ENCODE results near the gene C17orf113.
A peak's percentile ranks its signal among the peaks of the same experiment; 100 is the strongest.

Gene C17orf113

DNA sequence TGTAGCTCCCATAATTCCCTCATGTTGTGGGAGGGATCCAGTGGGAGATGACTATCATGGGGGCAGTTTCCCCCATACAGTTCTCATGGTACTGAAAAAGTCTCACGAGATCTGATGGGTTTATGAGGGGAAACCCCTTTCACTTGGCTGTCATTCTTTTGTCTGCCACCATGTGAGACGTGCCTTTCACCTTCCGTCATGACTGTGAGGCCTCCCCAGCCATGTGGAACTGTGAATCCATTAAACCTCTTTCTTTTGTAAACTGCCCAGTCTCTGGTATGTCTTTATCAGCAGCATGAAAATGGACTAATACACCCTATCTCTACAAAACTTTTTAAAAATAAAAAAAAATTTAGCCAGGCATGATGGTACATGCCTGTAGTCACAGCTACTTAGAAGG is 6.2 kb upstream of the C17orf113 start:
- H3K4me1 Mint-ChIP-seq: no peaks in the 10 kb centered on the region
- H3K9me3 Mint-ChIP-seq: no peaks in the 10 kb centered on the region
- ATAC-seq (no peak), DNase-seq (ENCODE audit: low spot score in 2 of 2) (no peak)
- H3K36me3 Mint-ChIP-seq: no peaks in the 10 kb centered on the region
- no peak overlapping the region for H3K27ac Mint-ChIP-seq
- no peak overlapping the region for H3K4me3 Mint-ChIP-seq

GRCh38 chr17:42055496-42055895 is 5.1 kb upstream of the C17orf113 start:
- DNase-seq (ENCODE audit: low spot score in 2 of 2) (no peak), ATAC-seq (no peak)
- Mint-ChIP-seq H3K4me3 (no peak overlapping the region), H3K36me3 (no peaks in the 10 kb centered on the region), H3K27ac (no peak overlapping the region), H3K9me3 (no peaks in the 10 kb centered on the region), H3K4me1 (peaks cover 7% of the 10 kb centered on the region)

DNA sequence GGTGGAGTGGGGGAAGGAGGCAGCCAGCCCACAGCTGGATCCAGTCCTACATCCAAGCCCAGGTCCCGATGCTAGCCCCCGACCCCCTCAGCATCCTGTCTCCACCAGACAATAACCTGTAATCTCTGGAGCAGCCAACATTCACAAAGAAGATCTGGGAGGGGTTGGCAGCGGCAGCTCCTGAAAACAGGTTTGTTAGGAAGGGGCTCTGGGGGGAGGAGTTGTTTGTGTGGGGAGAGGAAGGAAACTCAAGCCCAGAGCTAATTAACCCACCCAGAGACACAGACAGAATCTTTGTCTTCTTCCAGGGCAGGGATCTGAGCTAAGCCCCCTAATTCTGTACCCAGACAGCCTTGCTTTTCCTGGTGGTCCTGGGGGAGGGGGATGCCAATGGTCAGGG is 4.6 kb upstream of the C17orf113 start:
- Mint-ChIP-seq H3K27ac (no peak overlapping the region), H3K4me1 (peaks cover 7% of the 10 kb centered on the region), H3K36me3 (no peaks in the 10 kb centered on the region), H3K4me3 (no peak overlapping the region), H3K9me3 (no peaks in the 10 kb centered on the region)
- DNase-seq (ENCODE audit: low spot score in 2 of 2) (no peak), ATAC-seq (no peak)

DNA sequence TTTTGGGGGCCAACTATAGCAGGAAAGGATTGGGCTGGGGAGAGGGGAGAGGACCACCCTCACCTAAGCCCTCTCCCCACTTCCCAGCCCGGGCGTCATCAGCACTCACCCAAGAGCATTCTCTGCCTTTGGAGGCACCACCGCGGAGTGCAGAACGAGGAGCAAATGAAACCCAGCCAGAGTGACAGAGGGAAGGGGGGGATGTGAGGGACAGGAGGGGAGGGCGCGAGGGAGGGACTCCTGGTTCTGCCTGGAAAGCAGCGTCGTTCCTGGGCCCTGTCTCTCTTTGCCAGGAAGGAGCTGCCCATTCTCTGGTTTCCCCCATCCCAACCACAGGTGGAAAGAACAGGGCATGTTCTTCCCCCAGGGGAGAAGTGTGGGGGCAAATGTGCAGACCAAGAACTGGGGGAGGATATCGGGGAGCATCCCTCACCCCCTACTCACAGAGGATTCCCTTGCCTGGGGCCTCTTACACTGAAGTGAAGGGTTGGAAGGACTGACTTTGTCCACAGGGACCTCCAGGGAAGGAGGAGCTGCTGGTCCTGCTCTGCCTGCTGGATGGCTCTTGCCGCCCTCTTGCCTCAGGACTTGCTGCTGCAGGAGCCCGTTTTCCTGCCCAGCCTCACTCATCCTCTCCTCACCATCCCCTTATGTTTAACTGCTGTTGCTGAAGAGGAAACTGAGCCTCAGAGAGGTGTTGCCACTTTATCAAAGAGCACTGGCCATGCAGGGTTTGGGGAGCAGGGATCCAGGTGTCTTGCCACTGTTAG is 3.5 kb upstream of the C17orf113 start:
- no peak overlapping the region for H3K27ac Mint-ChIP-seq
- no peak for ATAC-seq
- DNase-seq (ENCODE audit: low spot score in 2 of 2): no peak
- no peaks in the 10 kb centered on the region for H3K36me3 Mint-ChIP-seq
- no peak overlapping the region for H3K4me3 Mint-ChIP-seq
- H3K4me1 Mint-ChIP-seq: peaks cover 7% of the 10 kb centered on the region
- no peaks in the 10 kb centered on the region for H3K9me3 Mint-ChIP-seq

DNA sequence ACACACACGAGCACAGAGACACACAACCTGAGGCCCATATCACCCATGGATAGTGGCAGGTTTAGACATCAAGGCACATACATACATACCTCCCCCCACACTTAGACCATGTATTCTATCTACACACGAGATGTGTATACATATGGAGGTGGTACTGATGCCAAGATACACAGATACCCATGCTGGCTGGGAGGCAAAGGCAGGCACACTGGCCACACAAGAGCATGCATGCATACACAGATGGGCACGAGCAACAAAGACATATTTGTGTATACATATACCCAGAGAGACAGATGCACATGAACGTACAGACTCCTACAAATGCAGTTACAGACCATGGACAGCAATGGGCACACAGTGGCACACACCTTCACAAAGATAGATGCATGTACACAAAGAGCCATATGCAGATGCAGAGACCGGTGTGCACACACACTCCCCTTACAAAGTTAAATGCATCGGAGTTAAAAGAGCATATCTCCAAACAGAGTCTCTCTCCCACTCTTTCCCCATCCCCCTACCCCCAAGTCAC is 2.0 kb upstream of the C17orf113 start:
- ATAC-seq: no peak
- H3K27ac Mint-ChIP-seq: no peak overlapping the region
- H3K4me3 Mint-ChIP-seq: no peak overlapping the region
- no peak for DNase-seq (ENCODE audit: low spot score in 2 of 2)
- no peaks in the 10 kb centered on the region for H3K36me3 Mint-ChIP-seq
- no peaks in the 10 kb centered on the region for H3K9me3 Mint-ChIP-seq
- H3K4me1 Mint-ChIP-seq: peaks cover 7% of the 10 kb centered on the region

DNA sequence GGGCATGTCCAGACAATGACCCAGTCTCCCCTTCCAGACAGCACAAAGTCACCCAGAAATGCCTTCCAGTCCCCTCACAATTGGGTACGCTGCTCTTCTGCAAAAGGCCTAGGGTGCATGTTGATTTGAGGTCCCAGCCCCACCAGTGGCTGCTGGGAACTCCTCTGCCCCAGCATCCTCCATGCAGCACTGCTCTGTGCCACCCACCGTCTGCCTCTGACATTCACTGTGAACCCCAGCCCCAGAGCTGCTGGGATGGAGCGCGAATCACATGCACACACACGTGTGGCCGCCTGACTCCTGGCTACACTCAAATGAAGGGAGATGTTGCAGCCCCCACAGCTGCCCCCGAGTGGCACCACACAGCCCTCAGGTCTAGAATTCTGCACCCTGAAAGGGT is 1.2 kb upstream of the C17orf113 start:
- Mint-ChIP-seq H3K9me3 (no peaks in the 10 kb centered on the region), H3K4me3 (peak overlapping the region; percentile 64), H3K4me1 (peaks cover 7% of the 10 kb centered on the region), H3K36me3 (no peaks in the 10 kb centered on the region), H3K27ac (no peak overlapping the region)
- no peak for ATAC-seq
- DNase-seq (ENCODE audit: low spot score in 2 of 2): no peak

GRCh38 chr17:42051013-42051400 is 606 bp upstream of the C17orf113 start:
- Mint-ChIP-seq H3K36me3 (no peaks in the 10 kb centered on the region), H3K9me3 (no peaks in the 10 kb centered on the region), H3K27ac (no peak overlapping the region), H3K4me1 (peaks cover 7% of the 10 kb centered on the region), H3K4me3 (peak overlapping the region; percentile 64)
- ATAC-seq (no peak), DNase-seq (ENCODE audit: low spot score in 2 of 2) (no peak)

DNA sequence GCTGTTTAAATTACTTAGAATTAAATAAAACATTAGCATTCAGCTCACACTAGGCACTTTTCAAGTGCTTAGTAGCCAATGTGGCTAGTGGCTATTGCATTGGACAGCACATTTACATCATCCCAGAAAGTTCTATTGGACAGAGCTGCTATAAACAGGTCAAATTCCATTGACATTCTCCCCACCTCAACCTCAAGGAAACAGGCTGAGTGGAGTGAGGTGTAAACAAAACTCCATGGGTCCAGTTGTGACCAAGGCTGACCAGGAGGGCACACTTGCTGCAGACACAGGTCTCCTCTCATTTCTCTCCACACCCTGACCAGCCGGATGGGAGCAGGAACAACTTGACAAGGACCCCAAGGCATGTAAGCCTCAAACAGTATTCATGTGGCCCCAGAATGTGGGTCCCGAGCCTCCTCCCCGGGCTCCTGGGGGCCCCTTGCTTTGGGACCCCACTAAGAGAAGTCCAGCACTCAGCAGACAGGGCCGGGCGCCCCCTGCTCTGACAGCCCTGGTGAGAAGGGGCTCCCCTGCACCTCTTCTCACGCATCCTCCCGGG is 488 bp downstream of the C17orf113 start:
- Mint-ChIP-seq H3K4me3 (peak overlapping the region; percentile 64), H3K4me1 (peaks cover 7% of the 10 kb centered on the region), H3K27ac (no peak overlapping the region), H3K9me3 (no peaks in the 10 kb centered on the region), H3K36me3 (no peaks in the 10 kb centered on the region)
- DNase-seq (ENCODE audit: low spot score in 2 of 2) (no peak), ATAC-seq (no peak)

DNA sequence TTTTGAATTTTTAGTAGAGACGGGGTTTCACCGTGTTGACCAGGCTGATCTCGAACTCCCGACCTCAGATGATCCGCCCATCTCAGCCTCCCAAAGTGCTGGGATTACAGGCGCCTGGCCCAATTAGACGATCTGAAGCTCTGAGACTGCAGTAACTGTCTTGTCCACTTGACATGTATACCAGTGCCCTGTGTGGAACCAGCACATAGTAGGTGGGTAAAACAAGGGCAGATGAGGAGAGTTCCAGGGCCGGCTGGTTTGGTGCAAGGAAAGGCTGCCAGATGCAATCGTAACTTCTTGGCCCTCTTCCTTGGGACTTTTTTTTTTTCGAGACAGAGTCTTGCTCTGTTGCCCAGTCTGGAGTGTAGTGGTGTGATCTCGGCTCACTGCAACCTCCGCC is 3.1 kb downstream of the C17orf113 start:
- H3K9me3 Mint-ChIP-seq: no peaks in the 10 kb centered on the region
- ATAC-seq (no peak), DNase-seq (ENCODE audit: low spot score in 2 of 2) (no peak)
- H3K4me3 Mint-ChIP-seq: no peak overlapping the region
- H3K27ac Mint-ChIP-seq: no peak overlapping the region
- no peaks in the 10 kb centered on the region for H3K36me3 Mint-ChIP-seq
- peaks cover 7% of the 10 kb centered on the region for H3K4me1 Mint-ChIP-seq

DNA sequence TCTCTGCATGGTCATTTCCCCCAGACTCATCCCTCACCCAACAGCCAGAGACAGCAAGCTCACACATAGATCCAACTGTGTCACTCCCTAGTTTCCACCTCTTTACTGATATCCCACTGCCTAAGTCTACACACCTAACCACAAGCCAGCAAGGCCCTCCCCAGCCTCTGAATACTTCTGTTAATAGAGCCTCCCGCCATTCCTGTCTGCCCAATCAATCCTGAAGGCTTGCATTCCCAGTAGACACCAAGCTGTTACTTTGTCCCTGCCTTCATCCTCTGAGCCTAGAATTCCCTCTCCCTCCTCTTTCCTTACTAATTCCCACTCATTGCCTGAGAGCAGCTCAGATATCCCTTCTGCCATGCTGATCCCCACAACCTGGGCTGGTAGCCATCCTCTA is 4.7 kb downstream of the C17orf113 start:
- H3K27ac Mint-ChIP-seq: no peak overlapping the region

DNA sequence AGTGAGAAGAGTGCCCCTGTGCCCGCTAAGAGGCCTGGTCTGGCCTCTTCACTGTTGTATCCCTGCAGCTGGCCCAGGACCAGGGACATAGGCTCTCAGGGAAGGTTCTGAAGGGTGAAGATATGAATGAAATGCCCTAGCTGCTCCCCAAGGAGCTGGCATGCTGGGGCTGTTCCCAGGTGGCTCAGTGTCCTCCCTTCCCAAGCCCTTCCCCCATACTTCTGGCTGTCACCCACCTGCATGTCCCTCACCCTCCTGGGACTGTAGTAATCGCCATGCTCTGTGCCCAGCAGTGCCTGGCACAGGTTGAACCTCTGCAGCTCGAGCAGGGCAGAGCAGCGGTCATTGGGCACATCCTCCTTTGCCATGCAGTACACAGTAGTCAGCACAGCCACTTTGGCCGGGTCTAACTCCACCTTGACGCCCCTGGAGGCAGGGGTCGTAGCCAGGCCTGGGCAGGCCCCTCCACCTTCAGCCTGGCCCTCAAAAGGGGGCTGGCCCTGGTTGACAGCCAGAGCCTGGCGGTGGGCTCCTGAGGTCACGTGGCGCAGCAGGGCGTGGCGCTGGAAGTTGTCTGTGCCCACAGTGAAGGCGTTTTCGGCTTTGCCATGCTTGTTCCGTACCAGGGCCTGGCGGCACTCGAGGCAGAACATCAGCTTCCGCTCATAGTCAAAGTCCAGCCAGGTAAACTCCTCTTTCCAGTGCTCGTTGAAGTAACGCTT is 7.6 kb downstream of the C17orf113 start:
- H3K4me3 Mint-ChIP-seq: no peak overlapping the region
- no peaks in the 10 kb centered on the region for H3K36me3 Mint-ChIP-seq
- H3K27ac Mint-ChIP-seq: no peak overlapping the region
- no peaks in the 10 kb centered on the region for H3K4me1 Mint-ChIP-seq
- ATAC-seq (no peak), DNase-seq (ENCODE audit: low spot score in 2 of 2) (no peak)
- no peaks in the 10 kb centered on the region for H3K9me3 Mint-ChIP-seq

More for the DNA sequence above, 4.7 kb downstream of the C17orf113 start:
- ATAC-seq (no peak), DNase-seq (ENCODE audit: low spot score in 2 of 2) (no peak)
- no peaks in the 10 kb centered on the region for H3K9me3 Mint-ChIP-seq
- peaks cover 3% of the 10 kb centered on the region for H3K4me1 Mint-ChIP-seq
- no peak overlapping the region for H3K4me3 Mint-ChIP-seq
- H3K36me3 Mint-ChIP-seq: no peaks in the 10 kb centered on the region

DNA sequence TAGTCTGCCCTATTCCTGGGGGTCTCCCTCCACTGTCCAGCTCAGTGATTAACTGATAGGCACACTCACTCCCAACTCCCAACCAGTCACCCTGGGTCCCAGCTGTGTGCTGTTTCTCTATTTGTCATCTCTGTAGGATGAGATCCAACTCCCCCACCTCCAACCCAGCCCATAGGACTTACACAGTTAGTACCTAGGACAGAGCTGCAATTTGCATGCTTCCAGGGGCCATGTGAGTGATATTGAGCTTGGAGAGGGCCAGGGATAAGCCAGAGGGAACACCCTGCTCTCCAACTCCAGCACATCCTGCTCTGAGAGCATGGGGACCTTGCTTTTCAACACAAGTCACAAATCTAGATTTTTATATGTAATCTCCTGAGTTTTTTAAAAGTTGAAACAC is 8.8 kb downstream of the C17orf113 start:
- Mint-ChIP-seq H3K36me3 (no peaks in the 10 kb centered on the region), H3K4me1 (no peaks in the 10 kb centered on the region), H3K9me3 (no peaks in the 10 kb centered on the region), H3K27ac (no peak overlapping the region), H3K4me3 (no peak overlapping the region)
- no peak for ATAC-seq
- DNase-seq (ENCODE audit: low spot score in 2 of 2): no peak

DNA sequence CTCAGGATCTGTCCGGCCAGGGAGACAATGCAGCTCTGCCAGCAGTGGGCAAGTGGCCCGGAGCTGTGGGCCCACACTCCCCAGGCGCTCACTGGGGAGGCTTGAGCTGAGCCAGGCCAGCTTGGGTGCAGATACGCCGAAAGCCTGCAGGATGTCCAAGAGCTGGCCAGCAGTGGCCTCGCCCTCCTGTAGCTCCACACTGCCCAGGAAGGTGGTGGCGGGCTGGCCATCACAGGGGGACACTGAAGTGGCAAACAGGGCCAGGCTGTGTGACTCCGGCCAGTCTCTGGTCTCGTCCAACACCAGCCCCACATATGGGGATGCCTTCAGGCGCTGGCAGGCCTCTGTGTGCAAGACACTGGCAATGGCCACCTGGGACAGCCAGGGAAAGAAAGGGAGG is 9.6 kb downstream of the C17orf113 start:
- no peak for ATAC-seq
- Mint-ChIP-seq H3K36me3 (no peaks in the 10 kb centered on the region), H3K9me3 (no peaks in the 10 kb centered on the region), H3K27ac (no peak overlapping the region), H3K4me1 (no peaks in the 10 kb centered on the region), H3K4me3 (no peak overlapping the region)
- no peak for DNase-seq (ENCODE audit: low spot score in 2 of 2)

DNA sequence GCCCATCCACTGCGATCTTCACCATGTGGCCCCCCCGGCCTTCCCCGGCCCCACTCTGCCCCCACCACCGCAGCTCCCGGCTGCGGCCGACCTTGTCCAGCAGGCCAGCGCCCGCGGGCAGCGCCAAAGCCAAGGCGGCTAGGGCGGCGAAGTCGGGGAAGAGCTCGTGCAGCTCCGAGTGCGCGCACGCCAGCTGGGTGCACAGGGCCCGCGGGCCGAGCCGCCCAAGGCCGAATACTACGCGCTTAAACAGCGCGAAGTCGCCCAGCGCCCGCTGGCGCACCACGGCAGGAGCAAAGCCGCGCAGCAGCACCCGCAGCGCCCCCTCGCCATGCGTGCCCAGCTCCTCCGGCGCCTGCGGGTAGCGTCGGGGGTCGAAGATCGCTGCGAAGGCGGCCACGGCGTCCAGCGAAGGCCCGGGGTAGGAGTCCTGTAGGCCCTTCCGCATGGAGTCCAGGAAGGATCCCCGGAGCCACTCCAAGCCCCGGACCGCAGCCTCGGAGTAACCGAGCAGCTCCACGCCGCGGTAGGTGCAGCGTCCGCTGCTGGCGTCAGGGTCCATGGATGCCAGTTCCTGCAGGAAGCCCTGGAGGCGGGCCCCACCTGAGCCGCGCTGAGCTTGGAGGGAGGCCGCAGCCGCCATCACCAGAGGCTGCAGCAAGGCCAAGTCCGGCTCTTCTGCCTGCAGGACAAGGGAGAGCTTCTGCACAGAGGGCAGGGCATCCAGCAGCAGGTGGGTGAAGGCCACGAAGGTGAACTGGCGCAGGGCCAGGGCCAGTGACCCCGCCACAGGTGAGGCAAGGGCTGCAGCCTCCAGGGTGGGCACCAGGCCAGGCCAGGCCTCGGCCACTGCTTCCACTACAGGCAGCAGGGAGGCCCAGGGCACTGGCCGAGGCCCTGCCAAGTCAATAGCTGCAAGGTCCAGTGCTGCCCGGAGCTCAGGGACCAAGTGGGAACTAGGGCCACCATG is 10.3 kb downstream of the C17orf113 start:
- H3K4me3 Mint-ChIP-seq: no peak overlapping the region
- DNase-seq (ENCODE audit: low spot score in 2 of 2) (no peak), ATAC-seq (no peak)
- H3K9me3 Mint-ChIP-seq: no peaks in the 10 kb centered on the region
- H3K27ac Mint-ChIP-seq: no peak overlapping the region
- H3K36me3 Mint-ChIP-seq: no peaks in the 10 kb centered on the region
- no peaks in the 10 kb centered on the region for H3K4me1 Mint-ChIP-seq
